Activated CD4-positive, alpha-beta memory T cell treated with anti-CD3 and anti-CD28 coated beads, Interleukin-2, amount 10 ng/mL, durations not matched to agents 7 days and 5 days (primary cell): ENCODE data around the gene OTUB2. TPM values are rescaled to one million over a fixed set of nuclear protein-coding genes. Genes with fewer than 3 reads are reported as not detected.
A peak's percentile ranks its signal among the peaks of the same experiment; 100 is the strongest.

Source experiments
- CTCF ChIA-PET: fragments of 350-600 bp; sonication (Branson Sonifier 250); formaldehyde crosslinking; loops from one replicate; lab custom pipeline; 2021; ENCODE audit warnings: antibody characterized with exemption, inconsistent platforms; lab: Charles Lee
- POLR2A ChIA-PET: fragments of 350-600 bp; sonication (Branson Sonifier 250); formaldehyde crosslinking; loops from one replicate; lab custom pipeline; 2021; ENCODE audit warnings: antibody characterized with exemption; lab: Charles Lee
- DNase-seq: peaks from one replicate; pipeline ENCODE4 v3.0.0-alpha.2; 2020
- H3K27ac Mint-ChIP-seq: one replicate; pipeline ENCODE4 v1.8.0; 2021; ENCODE audit warnings: mild to moderate bottlenecking, mixed read lengths
- H3K27me3 Mint-ChIP-seq: one replicate; pipeline ENCODE4 v1.8.0; 2021; ENCODE audit warnings: mixed read lengths
- H3K36me3 Mint-ChIP-seq: one replicate; pipeline ENCODE4 v1.8.0; 2021; ENCODE audit warnings: low read depth, mixed read lengths
- H3K4me1 Mint-ChIP-seq: one replicate; pipeline ENCODE4 v1.8.0; 2021; ENCODE audit warnings: mixed read lengths
- H3K4me3 Mint-ChIP-seq: one replicate; pipeline ENCODE4 v1.8.0; 2021; ENCODE audit warnings: mild to moderate bottlenecking, mixed read lengths
- H3K9me3 Mint-ChIP-seq: one replicate; pipeline ENCODE4 v1.8.0; 2021; ENCODE audit warnings: mixed read lengths
- total RNA-seq, 2 experiments: library from RNA; stranded (reverse); gene quantifications; one replicate each; pipeline ENCODE4 v1.2.3, GENCODE V29; 2021

The OTUB2 gene
- total RNA-seq, 2 experiments from 2014 or later: 7.3 to 7.9 TPM

- CTCF ChIA-PET: interaction anchor here (0.7 to 7.3 kb wide), 4 partner anchors 21 to 143 kb away, joined by 5 to 178 read pairs (median 41); no protein-coding TSS in a partner anchor
- Mint-ChIP-seq H3K27ac (no peak overlapping the region), H3K4me3 (no peak overlapping the region), H3K36me3 (peaks cover 9% of the 10 kb centered on the region), H3K4me1 (peaks cover 9% of the 10 kb centered on the region), H3K27me3 (no peaks in the 10 kb centered on the region), H3K9me3 (no peaks in the 10 kb centered on the region)
- POLR2A ChIA-PET: no interaction called here
- DNase-seq: no peak
These were observed 11.8 kb downstream of the OTUB2 start for GRCh38 chr14:94037954-94038353.

GRCh38 chr14:94038510-94038909 is 12.4 kb downstream of the OTUB2 start:
- ChIA-PET CTCF (interaction anchor here (3.5 to 7.3 kb wide), 3 partner anchors 94 to 142 kb away, joined by 33 to 178 read pairs (median 49); no protein-coding TSS in a partner anchor), POLR2A (no interaction called here)
- DNase-seq: no peak
- peaks cover 9% of the 10 kb centered on the region for H3K4me1 Mint-ChIP-seq
- peaks cover 9% of the 10 kb centered on the region for H3K36me3 Mint-ChIP-seq
- H3K27ac Mint-ChIP-seq: no peak overlapping the region
- no peaks in the 10 kb centered on the region for H3K9me3 Mint-ChIP-seq
- no peak overlapping the region for H3K4me3 Mint-ChIP-seq
- no peaks in the 10 kb centered on the region for H3K27me3 Mint-ChIP-seq

GRCh38 chr14:94038921-94039629 is 12.9 kb downstream of the OTUB2 start:
- H3K36me3 Mint-ChIP-seq: peaks cover 9% of the 10 kb centered on the region
- no peaks in the 10 kb centered on the region for H3K9me3 Mint-ChIP-seq
- no peak for DNase-seq
- no peak overlapping the region for H3K4me3 Mint-ChIP-seq
- POLR2A ChIA-PET: no interaction called here
- peaks cover 9% of the 10 kb centered on the region for H3K4me1 Mint-ChIP-seq
- H3K27ac Mint-ChIP-seq: no peak overlapping the region
- H3K27me3 Mint-ChIP-seq: no peaks in the 10 kb centered on the region
- CTCF ChIA-PET: interaction anchor here (7.1 to 7.3 kb wide), 2 partner anchors 93 to 100 kb away, joined by 49 to 178 read pairs; no protein-coding TSS in a partner anchor

GRCh38 chr14:94040247-94040646 is 14.1 kb downstream of the OTUB2 start:
- Mint-ChIP-seq H3K4me3 (no peak overlapping the region), H3K27me3 (no peaks in the 10 kb centered on the region), H3K9me3 (no peaks in the 10 kb centered on the region), H3K4me1 (peaks cover 9% of the 10 kb centered on the region), H3K36me3 (peaks cover 13% of the 10 kb centered on the region), H3K27ac (no peak overlapping the region)
- CTCF ChIA-PET: interaction anchor here (7.3 kb wide), 1 partner anchor 99 kb away, joined by 178 read pairs; no protein-coding TSS in a partner anchor
- DNase-seq: no peak
- POLR2A ChIA-PET: no interaction called here

- peaks cover 9% of the 10 kb centered on the region for H3K4me1 Mint-ChIP-seq
- no peak overlapping the region for H3K27ac Mint-ChIP-seq
- no peaks in the 10 kb centered on the region for H3K27me3 Mint-ChIP-seq
- DNase-seq: no peak
- H3K36me3 Mint-ChIP-seq: peaks cover 18% of the 10 kb centered on the region
- no peaks in the 10 kb centered on the region for H3K9me3 Mint-ChIP-seq
- ChIA-PET CTCF (interaction anchor here (1.5 kb wide), 1 partner anchor 91 kb away, joined by 4 read pairs; no protein-coding TSS in a partner anchor), POLR2A (no interaction called here)
- H3K4me3 Mint-ChIP-seq: no peak overlapping the region
These were observed 14.7 kb downstream of the OTUB2 start for GRCh38 chr14:94040796-94041195.

GRCh38 chr14:94041551-94042346 is 15.6 kb downstream of the OTUB2 start:
- no peak overlapping the region for H3K4me3 Mint-ChIP-seq
- H3K27ac Mint-ChIP-seq: no peak overlapping the region
- H3K27me3 Mint-ChIP-seq: no peaks in the 10 kb centered on the region
- no peaks in the 10 kb centered on the region for H3K9me3 Mint-ChIP-seq
- no peak for DNase-seq
- peaks cover 18% of the 10 kb centered on the region for H3K36me3 Mint-ChIP-seq
- ChIA-PET POLR2A (interaction anchor here (1.7 kb wide), 1 partner anchor 16 kb away, joined by 4 read pairs; no protein-coding TSS in a partner anchor), CTCF (interaction anchor here (1.5 kb wide), 2 partner anchors 90 to 102 kb away, joined by 4 read pairs; no protein-coding TSS in a partner anchor)
- peaks cover 2% of the 10 kb centered on the region for H3K4me1 Mint-ChIP-seq

GRCh38 chr14:94042433-94043091 is 16.4 kb downstream of the OTUB2 start:
- Mint-ChIP-seq H3K4me1 (no peaks in the 10 kb centered on the region), H3K4me3 (no peak overlapping the region), H3K27ac (no peak overlapping the region), H3K36me3 (peaks cover 23% of the 10 kb centered on the region), H3K27me3 (no peaks in the 10 kb centered on the region), H3K9me3 (no peaks in the 10 kb centered on the region)
- CTCF ChIA-PET: interaction anchor here (1.5 kb wide), 1 partner anchor 103 kb away, joined by 4 read pairs; no protein-coding TSS in a partner anchor
- POLR2A ChIA-PET: interaction anchor here (1.7 kb wide), 1 partner anchor 15 kb away, joined by 4 read pairs; no protein-coding TSS in a partner anchor
- DNase-seq: no peak

- Mint-ChIP-seq H3K4me3 (no peak overlapping the region), H3K27me3 (no peaks in the 10 kb centered on the region), H3K36me3 (peaks cover 30% of the 10 kb centered on the region), H3K27ac (no peak overlapping the region), H3K4me1 (no peaks in the 10 kb centered on the region), H3K9me3 (no peaks in the 10 kb centered on the region)
- ChIA-PET CTCF (interaction anchor here (1.5 kb wide), 1 partner anchor 103 kb away, joined by 4 read pairs; no protein-coding TSS in a partner anchor), POLR2A (no interaction called here)
- DNase-seq: no peak
These were observed 17.1 kb downstream of the OTUB2 start for GRCh38 chr14:94043111-94043755.

GRCh38 chr14:94043756-94044475 is 17.8 kb downstream of the OTUB2 start:
- CTCF ChIA-PET: no interaction called here

GRCh38 chr14:94044476-94045091 is 18.4 kb downstream of the OTUB2 start:
- CTCF ChIA-PET: no interaction called here
- no peak overlapping the region for H3K4me3 Mint-ChIP-seq

More at GRCh38 chr14:94043756-94044475, 17.8 kb downstream of the OTUB2 start:
- Mint-ChIP-seq H3K9me3 (no peaks in the 10 kb centered on the region), H3K4me1 (no peaks in the 10 kb centered on the region), H3K27ac (peak overlapping the region; percentile 36), H3K4me3 (no peak overlapping the region), H3K36me3 (peaks cover 33% of the 10 kb centered on the region), H3K27me3 (no peaks in the 10 kb centered on the region)
- no peak for DNase-seq
- POLR2A ChIA-PET: interaction anchor here (1.1 kb wide), 1 partner anchor 19 kb away, joined by 4 read pairs; no protein-coding TSS in a partner anchor

GRCh38 chr14:94045101-94045500 is 19.0 kb downstream of the OTUB2 start:
- no peaks in the 10 kb centered on the region for H3K9me3 Mint-ChIP-seq
- no peak for DNase-seq

More at GRCh38 chr14:94044476-94045091, 18.4 kb downstream of the OTUB2 start:
- POLR2A ChIA-PET: interaction anchor here (1.1 to 1.4 kb wide), 2 partner anchors 9 to 19 kb away, joined by 4 to 5 read pairs; no protein-coding TSS in a partner anchor
- DNase-seq: no peak
- Mint-ChIP-seq H3K27me3 (no peaks in the 10 kb centered on the region), H3K36me3 (peaks cover 32% of the 10 kb centered on the region), H3K27ac (no peak overlapping the region), H3K9me3 (no peaks in the 10 kb centered on the region), H3K4me1 (no peaks in the 10 kb centered on the region)

More at GRCh38 chr14:94045101-94045500, 19.0 kb downstream of the OTUB2 start:
- Mint-ChIP-seq H3K27me3 (no peaks in the 10 kb centered on the region), H3K27ac (no peak overlapping the region), H3K36me3 (peaks cover 37% of the 10 kb centered on the region), H3K4me3 (no peak overlapping the region), H3K4me1 (no peaks in the 10 kb centered on the region)
- ChIA-PET CTCF (no interaction called here), POLR2A (interaction anchor here (1.4 kb wide), 1 partner anchor 9 kb away, joined by 5 read pairs; no protein-coding TSS in a partner anchor)
